Stimulated activated CD4-positive, alpha-beta T cell treated with anti-CD3 and anti-CD28 coated beads, Interleukin-2, amount 100 ng/mL, for 4 hours (primary cell): ENCODE results near the gene DENND4B.
"Not testable (repeated sequence)": the region's sequence is repeated elsewhere in the genome, so short reads cannot be mapped to it uniquely, and the experiment has no call there.

Experiments
- DNase-seq: peaks from one replicate; pipeline ENCODE4 v3.0.0-alpha.2; 2020; ENCODE audit warnings: low read depth

Gene DENND4B

DNA sequence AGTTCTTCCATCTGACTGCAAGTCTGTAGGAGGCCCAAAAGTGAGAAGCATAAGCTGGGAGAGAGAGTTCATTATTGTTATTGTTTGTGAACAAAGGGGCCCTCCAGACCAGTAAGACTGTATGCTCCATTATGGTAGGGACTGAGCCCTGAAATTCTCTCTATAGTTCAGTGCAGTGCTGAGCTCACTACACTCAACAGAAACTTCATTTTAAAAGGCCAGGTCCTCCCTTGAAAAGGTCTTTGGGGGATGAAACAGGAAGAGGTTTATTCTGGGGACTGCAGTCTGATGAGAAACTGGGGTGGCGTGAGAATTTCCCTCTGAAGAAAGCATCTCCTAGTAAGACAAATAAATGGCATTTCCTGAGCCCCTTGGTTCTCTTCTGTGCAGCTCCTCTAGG lies 18.3 kb downstream of the DENND4B start:
- no peak for DNase-seq

DNA sequence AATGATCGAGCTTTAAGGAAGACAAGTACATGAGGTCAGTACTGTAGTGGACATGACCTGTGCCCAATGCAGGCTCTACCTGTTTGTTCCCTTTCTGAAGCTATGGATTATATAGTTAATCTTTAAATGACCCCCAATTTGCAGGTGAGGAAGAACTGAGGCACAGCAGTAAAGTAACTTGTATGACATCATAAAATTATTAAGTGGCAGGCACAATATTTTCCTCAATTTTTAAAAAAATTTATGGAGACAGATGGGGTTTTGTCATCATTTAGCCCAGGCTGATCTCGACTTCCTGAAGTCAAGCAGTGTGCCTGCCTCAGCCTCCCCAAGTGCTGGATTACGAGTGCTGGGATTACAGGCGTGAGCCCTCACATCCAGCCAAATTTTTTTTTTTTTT lies 20.1 kb downstream of the DENND4B start:
- DNase-seq: no peak

DNA sequence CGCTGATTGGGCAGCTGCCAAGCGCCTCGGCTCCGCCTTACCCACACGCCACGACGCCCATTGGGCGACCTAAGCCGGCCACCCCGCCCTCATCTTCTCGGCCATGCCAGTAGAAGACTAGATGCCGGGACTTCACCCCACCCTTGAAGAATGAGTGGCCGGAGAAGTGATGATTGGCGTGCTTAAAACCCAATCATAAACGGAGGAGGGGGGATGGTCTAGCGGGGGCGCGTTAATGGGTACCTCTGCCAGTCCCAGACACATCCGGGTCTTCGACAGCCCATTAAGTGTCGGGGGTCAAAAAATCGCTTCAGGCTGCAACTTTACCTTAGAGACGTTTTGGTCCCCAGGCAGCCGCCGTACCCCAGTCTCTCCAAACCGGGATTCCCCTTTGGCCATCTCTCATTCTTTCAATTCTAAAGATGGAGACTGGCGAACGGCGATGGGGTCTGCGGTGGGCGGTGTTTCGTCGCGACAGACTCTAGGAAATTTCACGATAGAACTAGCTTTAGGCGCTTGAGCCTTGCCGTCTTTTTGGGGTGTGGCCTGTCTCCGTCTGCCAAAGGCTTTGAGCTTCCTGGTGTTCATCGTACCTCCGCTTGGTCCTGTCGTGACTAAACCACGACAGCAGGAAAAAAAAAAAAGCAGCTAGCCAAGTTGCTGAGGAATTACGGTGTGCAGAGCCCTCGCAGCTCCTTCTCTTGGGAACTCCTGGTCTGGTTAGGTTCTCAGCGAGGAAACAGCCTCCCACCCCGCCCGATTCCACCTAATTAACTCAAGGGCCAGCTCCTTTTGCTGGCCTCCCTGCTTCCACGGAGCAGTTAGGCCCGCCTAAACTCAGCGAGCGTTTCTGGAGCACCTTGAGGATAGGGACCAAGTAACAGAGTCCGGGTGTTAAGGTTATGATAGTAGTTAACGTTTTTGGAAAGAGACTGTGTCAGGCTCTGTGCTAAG lies 23.3 kb downstream of the DENND4B start, which contains the start of gene GATAD2B:
Gene GATAD2B, minus strand, starts transcription at position 1 of the 954 bp plus-strand sequence. CDS start 94,625 bp downstream, outside the sequence.
- peak; percentile 99 for DNase-seq

DNA sequence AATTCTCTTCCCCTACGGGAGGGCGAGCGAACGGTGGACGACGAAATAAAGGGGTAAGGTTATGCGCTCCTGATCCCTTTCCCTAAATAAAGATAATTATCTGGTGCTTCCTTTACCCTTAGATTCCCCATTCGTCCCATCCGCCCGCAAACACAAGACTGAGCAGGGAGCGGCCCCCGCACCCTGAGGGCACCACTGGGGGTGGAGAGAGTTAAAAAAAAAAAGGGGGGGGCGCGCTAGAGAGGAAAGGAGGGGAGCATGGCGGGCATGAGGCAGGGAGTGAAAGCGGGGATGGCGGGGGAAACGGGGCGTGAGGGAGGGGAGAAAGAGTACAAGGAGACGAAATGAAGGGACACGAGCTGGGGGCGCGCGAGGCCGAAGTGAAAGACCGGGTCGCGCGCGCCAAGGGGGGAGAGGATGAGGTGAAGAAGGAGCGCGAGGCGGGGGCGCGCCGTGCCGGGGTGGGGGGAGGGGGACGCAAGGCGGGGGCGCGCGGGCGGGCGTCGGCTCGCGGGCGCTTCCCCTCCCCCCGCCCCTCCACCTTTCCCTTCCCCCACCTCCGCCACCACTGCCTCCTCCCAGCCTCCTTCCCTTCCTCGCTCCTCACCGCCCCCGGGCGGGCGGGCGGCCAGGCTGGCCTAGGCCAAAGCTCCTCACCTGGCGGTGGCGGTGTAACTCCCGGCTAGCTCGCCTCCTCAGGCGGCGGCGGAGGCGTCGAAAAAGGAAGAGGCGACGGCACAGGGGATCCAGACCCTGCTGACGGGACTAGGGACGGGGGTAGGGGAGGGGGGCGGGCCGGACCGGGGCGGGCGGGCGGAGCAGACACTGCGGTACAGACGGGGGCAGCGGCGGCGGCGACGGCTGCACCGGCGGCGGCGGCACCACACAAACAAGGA lies 24.2 kb downstream of the DENND4B start:
- peak; percentile 60 for DNase-seq

DNA sequence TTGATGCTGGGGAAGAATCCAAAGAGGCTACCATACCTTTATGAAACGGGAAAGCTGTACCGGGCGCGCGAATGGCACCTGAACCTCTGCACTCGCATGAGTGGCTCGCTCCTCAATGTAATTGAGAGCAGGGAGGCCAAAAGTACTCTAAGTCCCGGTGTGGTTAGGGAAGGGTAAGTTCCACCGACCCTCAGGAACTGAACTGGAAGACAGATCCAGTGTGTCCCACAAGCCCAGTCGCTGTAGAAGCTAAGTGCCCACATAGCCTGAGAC lies 24.8 kb downstream of the DENND4B start:
- no peak for DNase-seq

DNA sequence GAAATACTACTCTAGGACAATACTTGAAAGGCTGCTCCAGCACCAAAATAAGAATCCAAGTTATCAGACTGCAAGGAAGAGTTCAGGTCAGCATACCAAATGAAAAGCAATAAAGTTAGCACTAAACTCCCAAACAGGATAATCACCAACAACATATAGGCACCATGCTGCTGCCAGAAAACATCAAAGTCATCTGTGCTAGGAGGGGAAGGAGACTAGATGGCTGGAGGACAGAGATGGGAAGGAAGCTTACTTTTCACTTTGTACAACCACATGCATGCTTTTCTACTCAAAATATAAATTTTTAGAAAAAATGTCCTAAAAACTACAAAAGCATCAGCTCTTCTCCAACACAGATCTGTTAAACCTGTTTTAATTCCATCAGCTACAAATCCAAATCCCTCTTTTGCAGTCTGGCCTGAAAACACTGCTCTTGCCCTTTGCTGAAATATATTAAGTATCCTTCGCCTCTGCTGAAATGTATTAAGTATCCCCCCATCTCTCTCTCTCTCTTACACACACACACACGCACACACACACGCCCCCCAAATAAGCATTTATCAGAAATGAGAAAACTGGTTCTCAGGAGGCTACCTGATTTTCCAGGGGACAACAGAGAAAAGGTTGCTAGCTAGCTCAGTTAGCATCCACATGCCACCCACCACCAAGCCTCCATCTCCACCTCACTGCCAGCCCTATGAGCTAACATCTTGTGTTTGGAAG lies 25.3 kb downstream of the DENND4B start:
- DNase-seq: no peak

DNA sequence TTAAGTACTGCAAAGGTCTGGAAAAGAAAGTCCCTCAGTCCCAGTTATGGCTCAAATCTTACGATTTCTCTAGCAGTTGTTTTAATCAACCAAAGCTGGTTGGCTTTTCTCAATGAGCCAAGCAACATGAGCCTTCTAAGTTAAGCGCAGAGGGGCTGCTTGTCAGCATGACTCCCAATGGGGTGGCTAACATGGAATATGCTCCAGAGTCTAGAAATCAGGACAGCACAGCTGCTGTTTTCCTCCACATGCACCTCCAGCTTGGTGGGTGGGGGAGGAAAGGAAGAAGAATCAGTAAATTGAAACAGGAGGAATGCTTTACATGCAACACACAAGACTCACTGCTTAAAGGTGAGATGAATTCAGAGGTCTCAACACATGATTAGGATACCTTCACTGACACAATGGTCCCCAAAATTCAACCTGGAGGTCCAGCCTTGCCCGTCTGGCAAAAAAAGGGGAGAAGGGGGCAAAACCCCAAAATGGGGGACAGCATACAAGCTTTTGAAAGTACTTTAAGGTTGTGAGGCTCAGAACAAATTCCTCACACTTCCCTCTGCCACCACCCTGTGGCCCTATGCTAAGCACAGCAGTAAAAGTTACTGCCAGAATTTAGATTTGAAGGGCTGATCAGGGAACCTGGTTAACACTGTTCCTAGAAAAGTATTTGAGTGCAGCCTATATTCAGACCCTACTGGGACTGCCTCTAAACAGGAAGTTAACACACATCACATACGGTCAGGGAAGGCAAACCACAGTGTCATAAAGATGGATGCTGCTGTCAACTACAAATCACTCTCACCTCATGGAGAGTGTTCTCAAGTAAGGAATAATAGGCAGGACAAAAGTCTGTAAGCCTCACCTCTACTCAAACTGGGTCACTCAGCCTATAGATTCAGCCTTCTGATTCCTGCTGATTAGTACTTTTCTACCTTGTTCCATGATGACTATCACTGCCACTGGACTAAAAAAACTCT lies 26.4 kb downstream of the DENND4B start:
- DNase-seq: no peak

DNA sequence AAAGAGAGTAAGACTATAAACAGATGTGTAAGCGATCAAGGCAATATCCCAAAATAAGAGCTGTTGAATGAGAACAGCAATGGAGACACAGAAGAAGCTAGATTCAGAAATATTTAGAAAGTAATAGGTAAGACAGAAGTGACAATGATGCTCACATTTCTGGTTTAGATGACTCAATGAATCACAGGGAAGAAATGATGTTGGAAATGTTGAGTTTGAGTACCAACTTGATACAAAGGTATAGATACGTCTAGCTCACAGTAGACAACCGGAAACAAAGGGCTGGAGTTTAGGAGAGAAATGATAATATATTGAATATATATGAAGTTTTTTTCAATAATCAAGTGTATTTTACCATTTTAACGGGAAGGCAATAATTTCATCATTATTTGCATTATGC lies 30.2 kb downstream of the DENND4B start:
- DNase-seq: no peak

DNA sequence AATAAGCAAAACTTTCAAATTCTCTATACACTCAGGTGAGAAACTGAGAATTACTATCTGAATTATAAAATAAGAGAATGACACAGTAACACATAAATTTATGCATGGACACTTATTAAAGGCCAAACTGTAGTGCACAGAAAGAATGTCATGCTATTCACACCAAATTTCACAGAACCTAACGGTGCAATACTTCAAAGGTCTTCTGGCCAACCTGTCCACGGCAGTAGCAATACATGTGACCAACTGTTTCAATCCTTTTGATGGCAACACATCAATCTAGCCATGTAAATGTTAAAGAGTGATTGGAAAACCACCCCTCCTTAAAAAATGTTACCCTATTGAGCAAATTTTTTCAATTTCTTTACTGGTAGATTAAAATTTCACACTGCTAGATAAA lies 34.2 kb downstream of the DENND4B start:
- DNase-seq: no peak

DNA sequence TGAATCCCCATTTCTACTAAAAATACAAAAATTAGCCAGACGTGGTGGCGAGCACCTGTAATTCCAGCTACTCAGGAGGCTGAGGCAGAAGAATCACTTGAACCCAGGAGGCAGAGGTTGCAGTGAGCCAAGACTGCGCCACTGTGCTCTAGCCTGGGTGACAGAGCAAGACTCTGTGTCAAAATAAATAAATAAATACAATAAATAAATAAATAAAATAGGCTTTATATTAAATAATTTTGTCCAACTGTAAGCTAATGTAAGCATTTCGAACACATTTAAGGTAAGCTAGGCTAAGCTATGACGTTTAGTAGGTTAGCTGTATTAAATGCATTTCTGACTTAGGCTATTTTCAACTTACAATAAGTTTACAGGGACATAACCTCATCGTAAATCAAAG lies 36.0 kb downstream of the DENND4B start:
- DNase-seq: not testable (repeated sequence)

DNA sequence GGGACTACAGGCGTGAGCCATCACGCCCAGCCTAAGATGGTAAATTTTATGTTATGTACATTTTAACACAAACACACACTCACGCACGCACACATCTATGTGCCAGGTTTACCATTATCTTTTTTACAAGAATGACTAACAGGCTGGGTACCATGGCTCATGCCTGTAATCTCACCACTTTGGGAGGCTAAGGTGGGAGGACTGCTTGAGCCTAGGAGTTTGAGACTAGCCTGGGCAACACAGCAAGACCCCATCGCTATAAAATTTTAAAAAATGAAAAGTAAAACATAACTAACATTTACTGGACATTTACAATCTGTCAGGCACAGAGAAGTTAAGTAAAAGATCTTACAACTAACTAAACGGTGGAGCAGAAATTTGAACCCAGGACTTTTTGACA lies 38.4 kb downstream of the DENND4B start:
- no peak for DNase-seq

DNA sequence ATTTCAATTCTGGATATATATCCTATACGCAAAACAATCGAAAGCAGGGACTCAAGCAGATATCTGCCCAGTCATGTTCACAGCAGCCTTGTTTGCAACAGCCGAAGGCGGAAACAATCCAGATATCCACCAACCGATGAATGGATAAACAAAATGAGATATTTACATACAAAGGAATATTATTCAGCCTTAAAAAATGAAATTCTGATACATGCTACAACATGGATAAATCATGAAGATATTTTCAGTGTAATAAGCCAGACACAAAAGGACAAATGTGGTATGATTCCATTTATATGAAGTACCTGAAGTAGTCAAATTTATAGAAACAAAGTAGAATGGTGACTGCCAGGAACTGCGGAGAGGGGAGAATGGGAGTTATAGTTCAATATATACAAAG lies 39.4 kb downstream of the DENND4B start:
- DNase-seq: no peak

DNA sequence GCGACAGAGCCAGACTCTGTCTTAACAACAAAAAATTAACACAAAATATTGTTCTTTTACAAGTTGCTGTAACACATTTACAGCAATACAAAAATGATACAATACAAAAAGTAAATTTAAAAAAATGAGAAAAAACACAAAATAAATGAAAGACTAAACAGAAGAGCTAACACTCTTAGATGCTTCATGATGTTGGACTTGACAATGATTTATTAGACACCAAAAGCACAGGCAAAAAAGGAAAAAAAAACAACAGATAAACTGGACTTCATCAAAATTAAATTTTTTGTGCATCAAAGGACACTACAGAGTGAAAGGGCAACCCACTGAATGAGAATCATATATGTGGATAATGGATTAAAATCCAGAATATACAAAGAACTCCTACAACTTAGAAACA lies 40.1 kb downstream of the DENND4B start:
- no peak for DNase-seq

DNA sequence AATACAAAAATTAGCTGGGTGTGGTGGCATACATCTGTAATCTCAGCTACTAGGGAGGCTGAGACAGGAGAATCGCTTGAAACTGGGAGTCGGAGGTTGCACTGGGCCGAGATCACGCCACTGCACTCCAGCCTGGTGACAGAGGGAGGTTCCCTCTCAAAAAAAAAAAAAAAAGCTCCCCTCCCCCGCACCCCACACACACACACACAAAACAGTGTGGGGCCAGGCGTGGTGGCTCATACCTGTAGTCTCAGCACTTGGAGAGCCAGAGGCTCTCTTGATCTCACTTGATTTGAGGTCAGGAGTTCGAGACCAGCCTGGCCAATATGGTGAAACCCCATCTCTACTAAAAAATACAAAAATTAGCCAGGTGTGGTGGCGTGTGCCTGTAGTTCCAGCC lies 40.6 kb downstream of the DENND4B start:
- DNase-seq: not testable (repeated sequence)

DNA sequence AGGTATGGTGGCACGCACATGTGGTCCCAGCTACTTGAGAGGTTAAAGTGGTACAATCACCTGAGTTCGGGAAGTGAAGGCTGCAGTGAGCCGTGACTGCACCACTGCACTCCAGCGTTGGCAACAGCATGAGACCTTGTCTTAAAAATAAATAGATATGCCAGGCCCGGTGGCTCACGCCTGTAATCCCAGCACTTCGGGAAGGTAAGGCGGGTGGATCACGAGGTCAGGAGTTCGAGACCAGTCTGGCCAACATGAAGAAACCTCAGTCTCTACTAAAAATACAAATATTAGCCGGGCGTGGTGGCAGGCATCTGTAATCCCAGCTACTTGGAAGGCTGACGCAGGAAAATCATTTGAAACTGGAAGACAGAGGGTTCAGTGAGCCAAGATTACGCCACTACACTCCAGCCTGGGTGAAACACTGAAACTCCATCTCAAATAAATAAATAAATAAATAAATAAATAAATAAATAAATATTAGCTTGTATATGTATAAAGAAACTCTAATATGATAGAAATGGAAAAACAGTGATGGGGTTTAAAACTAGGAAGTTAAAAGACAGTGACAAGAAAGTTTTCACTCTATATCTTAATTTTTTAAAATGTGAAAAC lies 42.6 kb downstream of the DENND4B start:
- DNase-seq: no peak

DNA sequence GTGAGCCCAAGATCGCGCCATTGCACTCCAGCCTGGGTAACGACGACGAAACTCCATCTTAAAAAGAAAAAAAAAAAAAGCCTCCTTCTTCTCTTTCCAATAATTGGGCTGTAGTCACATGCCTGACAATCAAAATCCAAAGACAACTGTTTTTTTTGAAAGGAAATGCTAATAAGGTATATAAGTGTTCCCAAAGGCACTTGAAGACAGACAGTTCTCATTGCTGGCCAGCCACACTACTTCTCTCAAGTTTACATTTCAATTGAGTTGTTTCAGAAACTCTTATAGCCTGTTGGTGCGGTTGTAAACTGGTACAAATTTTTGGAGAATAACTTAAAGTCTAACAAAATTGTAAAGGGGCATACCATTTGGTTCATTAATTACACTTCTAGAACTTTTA lies 47.0 kb downstream of the DENND4B start:
- no peak for DNase-seq

DNA sequence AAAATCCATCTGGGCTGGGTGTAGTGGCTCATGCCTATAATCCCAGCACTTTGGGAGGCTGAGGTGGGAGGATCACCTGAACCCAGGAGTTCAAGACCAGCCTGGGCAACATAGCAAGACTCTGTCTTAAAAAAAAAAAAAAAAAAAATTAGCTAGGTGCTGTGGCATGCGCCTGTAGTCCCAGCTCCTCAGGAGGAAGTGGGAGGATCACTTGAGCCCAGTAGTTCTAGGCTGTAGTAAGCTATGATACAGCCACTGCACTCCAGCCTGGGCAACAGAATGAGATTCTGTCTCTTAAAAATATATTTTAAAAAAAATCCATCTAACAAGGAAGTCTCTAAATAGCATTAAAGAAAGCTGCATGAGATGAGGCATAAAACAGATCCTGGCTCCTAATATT lies 50.7 kb downstream of the DENND4B start:
- DNase-seq: not testable (repeated sequence)

DNA sequence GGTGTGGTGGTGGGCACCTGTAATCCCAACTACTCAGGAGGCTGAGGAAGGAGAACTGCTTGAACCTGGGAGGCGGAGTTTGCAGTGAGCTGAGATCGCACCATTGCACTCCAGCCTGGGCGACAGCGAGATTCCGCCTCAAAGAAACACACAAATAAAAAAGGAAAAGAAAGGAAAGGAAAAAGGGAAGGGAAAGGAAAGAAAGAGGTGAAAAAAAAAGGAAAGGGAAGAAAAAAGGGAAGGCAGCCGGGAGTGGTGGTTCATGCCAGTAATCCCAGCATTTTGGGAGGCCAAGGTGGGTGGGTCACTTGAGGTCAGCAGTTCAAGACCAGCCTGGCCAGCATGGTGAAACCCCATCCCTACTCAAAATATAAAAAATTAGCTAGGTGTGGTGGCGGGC lies 55.5 kb downstream of the DENND4B start:
- DNase-seq: not testable (repeated sequence)

DNA sequence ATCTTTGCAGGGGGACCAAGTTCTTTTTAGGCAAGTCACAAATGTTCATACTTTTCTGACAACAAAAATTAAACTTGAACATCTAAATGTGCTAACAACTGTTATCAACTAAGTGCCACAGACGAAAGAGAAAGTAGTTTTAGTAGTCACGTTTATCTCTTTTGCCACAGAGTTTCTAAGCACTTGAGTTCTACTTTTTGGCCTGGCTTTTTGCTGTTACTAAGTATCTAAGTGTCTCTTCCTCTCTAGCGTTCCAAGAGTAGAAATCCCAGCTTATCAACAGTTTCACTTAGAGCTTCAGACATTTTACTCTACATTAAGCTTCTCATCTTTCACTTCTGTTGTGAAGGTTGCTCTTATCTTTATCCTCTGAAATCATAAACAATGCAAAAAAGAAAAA lies 58.0 kb downstream of the DENND4B start:
- no peak for DNase-seq

DNA sequence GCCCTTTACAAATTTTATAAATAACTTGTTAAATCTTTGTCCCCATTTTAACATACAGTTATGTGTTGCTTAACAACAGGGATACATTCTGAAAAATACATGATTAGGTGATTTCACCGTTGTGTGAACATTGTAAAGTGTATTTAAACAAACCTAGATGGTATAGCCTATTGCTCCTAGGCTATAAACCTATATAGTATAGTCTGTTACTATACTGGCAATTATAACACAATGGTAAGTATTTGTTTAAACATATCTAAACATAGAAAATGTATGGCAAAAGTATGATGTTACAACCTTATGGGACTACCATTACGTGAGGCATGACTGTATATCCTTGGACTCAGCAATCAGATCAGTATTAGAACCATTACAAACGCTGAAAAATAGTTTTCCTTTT lies 60.4 kb downstream of the DENND4B start:
- no peak for DNase-seq

DNA sequence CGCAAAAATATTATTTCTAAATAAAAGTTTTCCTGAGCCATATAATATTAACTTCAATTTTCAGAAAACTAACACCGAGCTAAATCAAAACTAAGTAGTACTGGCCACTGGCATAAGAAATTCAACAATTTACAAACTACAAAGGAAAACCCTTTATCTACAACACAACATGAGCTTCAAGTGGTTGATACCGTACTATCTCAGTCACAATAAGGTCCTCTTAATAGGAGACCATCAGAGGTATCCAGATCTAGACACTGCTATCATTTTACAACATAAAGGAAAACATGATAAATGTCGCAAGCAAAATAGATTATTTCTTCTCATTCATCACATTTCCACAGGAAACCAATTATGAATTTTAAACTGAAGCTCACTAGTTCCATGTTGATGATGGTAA lies 63.3 kb downstream of the DENND4B start:
- no peak for DNase-seq
